Stimulated activated CD4-positive, alpha-beta T cell treated with anti-CD3 and anti-CD28 coated beads, Interleukin-2, amount 100 ng/mL, for 4 hours (primary cell): ENCODE results near the gene TNFRSF9.
"Not testable (repeated sequence)": the region's sequence is repeated elsewhere in the genome, so short reads cannot be mapped to it uniquely, and the experiment has no call there.

ENCODE experiments used
- DNase-seq: peaks from one replicate; pipeline ENCODE4 v3.0.0-alpha.2; 2020; ENCODE audit warnings: low read depth

TNFRSF9 gene

GRCh38 chr1:7960867-7961215 lies 20.2 kb upstream of the TNFRSF9 start:
- DNase-seq: no peak

DNA sequence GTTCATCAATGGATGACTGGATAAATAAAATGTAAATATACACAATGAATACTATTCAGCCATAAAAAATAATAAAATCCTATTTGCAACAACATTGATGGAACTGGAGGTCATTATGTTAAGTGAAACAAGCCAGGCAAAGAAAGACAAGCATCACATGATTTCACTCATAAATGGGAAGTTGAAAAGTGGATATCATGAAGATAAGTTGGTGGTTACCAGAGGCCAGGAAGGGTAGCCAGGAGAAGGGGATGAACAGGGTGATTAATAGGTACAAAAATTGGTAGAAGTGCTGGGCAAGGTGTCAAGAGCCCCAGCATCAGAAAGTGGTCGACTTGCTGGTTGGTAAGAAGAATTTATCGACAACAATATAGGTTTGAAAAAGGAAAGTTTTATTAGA lies 19.5 kb upstream of the TNFRSF9 start:
- DNase-seq: no peak

DNA sequence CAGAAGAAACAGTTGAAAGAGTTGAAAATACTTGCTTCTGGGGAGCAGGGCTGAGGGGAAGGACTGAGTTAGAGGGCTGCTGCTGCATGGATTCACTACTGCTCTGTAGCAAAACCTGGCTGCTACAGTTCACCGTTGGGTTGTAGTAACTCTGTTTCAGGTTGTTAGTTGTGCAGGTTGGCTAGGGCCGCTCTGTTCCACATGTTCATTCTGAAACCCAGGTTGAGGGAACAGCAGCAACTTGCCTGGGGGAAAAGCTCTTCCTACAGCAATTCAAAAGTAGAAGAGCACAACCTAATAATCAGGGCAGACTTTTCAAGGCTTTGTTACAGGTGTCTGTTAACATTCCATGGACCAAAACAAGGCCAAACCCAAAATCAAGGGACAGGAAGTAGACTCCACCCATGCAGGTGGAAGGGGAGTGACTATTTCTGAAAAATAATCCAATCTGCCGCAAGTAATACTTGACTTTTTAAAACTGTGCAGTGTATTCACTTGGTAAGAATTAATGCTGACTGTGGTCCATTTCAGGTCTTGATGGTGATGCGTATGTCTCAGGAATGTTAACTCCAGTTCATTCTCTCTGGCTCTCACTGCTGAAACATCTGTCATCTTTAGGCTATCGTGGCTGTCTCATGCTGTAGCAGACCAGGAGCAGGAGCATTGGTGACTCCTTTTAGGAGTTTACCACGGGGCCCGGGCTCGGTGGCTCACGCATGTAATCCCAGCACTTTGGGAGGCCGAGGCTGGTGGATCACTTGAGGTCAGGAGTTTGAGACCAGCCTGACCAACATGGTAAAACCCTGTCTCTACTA lies 15.8 kb upstream of the TNFRSF9 start:
- no peak for DNase-seq

- DNase-seq: no peak
Observed at GRCh38 chr1:7954683-7955082, 14.0 kb upstream of the TNFRSF9 start.

- peak; percentile 81 for DNase-seq
Observed at GRCh38 chr1:7953850-7954609, 13.4 kb upstream of the TNFRSF9 start.

GRCh38 chr1:7952791-7953190 lies 12.2 kb upstream of the TNFRSF9 start:
- not testable (repeated sequence) for DNase-seq

- DNase-seq: peak; percentile 41
Observed at GRCh38 chr1:7948960-7949359, 8.3 kb upstream of the TNFRSF9 start.

GRCh38 chr1:7943251-7943650 lies 2.6 kb upstream of the TNFRSF9 start:
- DNase-seq: no peak

- DNase-seq: no peak
Observed at GRCh38 chr1:7942214-7942921, 1.7 kb upstream of the TNFRSF9 start.

GRCh38 chr1:7941437-7941793 lies 776 bp upstream of the TNFRSF9 start:
- DNase-seq: no peak

GRCh38 chr1:7940034-7940433 lies 605 bp downstream of the TNFRSF9 start:
- DNase-seq: no peak

- no peak for DNase-seq
Observed at GRCh38 chr1:7938070-7938469, 2.6 kb downstream of the TNFRSF9 start.

DNA sequence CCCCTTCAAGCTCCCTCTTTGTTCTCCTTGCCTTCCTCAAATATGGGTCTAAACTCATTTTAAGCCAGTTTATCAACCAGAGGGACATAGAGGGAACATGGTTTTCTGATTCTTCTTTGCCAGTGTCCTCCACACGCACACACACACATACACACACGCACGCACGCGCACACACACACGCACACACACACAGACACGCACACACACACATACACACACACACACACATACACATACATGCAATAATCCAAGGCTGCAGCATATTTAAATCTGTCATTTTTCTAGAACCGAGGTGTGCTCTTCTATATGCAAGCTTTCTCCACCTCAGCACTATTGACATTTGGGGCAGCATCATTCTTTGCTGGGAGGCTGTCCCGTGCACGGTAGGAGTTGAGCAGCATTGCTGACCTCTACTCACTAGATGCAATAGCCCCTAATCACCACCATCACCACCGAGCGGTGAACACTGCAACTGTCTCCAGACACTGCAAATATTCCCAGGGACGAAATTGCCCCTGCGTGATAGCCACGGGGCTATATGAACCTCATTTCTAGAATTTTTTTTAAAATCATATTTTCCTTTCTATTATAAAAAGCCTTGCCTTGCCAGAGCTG lies 8.0 kb downstream of the TNFRSF9 start:
- DNase-seq: no peak

DNA sequence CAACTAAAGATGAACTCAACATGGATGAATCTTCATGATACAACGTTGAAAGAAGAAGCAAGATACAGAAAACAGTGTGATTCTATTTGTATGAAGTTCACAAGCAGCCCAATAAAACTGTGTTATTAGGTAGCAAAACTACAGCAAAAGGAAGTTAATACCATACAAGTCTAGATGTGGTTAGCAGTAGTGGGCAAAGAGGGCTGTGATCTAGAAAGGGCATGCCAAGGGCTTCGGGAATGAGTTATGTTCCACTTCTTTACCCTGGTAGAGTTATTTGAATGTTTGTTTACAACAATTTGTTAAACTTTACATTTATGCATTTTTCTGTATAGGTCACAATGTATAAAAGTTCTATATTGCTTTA lies 9.2 kb downstream of the TNFRSF9 start:
- no peak for DNase-seq

DNA sequence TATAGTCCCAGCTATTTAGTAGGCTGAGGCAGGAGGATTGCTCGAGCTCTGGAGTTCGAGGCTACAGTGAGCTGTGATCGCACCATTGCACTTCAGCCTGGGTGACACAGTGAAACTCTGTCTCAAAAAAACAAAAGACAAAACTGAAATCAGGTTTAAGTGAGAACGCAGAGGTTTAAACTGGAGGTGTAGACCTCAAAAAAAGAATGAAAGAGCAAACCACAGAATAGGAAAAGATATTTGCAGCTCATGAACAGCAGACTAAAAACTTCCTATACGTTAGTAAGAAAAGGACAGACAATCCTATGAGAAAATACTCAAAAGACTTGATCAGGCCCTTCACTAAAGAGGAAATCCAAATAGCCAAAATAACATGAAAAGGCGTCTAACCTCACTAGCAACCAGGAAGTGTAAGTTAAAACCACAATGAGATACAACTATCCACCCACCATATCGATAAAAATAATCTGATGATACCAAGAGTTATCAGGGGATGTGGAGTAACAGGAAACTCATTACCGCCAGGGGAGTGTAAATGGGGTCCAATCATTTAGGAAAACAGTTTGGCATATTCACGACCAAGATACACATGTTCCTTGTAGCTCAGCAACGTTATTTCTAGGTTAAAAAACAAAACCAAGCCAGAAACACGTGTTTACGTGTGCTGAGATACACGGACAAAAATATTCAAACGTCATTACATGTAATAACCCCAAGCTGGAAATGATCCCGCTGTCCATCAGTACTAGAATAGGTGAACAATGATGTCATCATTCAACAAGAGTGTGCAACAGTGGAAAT lies 9.8 kb downstream of the TNFRSF9 start:
- DNase-seq: no peak

- no peak for DNase-seq
Observed at GRCh38 chr1:7929637-7930036, 11.0 kb downstream of the TNFRSF9 start.

GRCh38 chr1:7928247-7928646 lies 12.4 kb downstream of the TNFRSF9 start:
- no peak for DNase-seq

- DNase-seq: not testable (repeated sequence)
Observed at GRCh38 chr1:7927061-7927460, 13.6 kb downstream of the TNFRSF9 start.

DNA sequence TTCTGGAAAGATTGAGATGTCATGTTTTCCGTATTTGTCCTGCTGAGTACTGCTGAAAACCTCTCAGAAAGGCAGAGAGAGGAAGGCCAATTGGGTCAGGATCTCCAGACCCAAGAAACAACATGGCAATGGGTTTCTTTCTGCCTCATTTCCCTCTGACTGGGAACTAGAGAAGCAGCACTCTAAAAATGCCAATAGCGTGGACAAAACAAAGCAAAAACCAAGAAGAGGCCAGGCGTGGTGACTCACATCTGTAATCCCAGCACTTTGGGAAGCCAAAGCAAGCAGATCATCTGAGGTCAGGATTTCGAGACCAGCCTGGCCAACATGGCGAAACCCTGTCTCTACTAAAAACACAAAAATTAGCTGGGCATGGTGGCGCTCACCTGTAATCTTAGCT lies 18.3 kb downstream of the TNFRSF9 start:
- no peak for DNase-seq

GRCh38 chr1:7921796-7922195 lies 18.8 kb downstream of the TNFRSF9 start:
- DNase-seq: no peak

GRCh38 chr1:7919880-7920279 lies 20.8 kb downstream of the TNFRSF9 start:
- no peak for DNase-seq

DNA sequence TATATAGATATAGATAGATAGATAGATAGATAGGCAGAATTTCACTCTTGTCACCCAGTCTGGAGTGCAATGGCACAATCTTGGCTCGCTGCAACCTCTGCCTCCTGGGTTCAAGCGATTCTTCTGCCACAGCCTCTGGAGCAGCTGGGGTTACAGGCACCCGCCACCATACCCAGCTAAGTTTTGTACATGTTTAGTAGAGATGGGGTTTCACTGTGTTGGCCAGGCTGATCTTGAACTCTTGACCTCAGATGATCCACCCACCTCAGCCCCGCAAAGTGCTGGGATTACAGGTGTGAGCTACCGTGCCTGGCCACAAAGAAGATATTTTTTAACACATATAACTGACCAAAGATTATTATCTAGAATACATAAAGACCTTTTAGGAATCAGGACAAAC lies 22.7 kb downstream of the TNFRSF9 start:
- not testable (repeated sequence) for DNase-seq
